ENCODE results near the gene PAQR6. TPM values are rescaled to one million over a fixed set of nuclear protein-coding genes. Genes with fewer than 3 reads are reported as not detected.

Gene PAQR6
- total RNA-seq, 1 experiment from 2014 or later, result 15.8 TPM

GRCh38 chr1:156276966-156277381, 29.1 kb upstream of the PAQR6 start:
- no peak overlapping the region for H3K4me3 Mint-ChIP-seq
- no peak overlapping the region for H3K27ac Mint-ChIP-seq
- H3K9ac ChIP-seq (ENCODE audit: extremely low read depth, insufficient read length, low read length), result no peak overlapping the region

More at GRCh38 chr1:156276966-156277381, 29.1 kb upstream of the PAQR6 start:
- Histone ChIP-seq H2AK5ac (ENCODE audit: insufficient read length, low read length) (no peak overlapping the region), H3T11ph (ENCODE audit: low read length) (no peak overlapping the region), H2BK20ac (ENCODE audit: low read depth, low read length, poor library complexity, severe bottlenecking) (no peak overlapping the region), H2BK12ac (ENCODE audit: insufficient read length, low read depth, low read length) (no peak overlapping the region), H2BK5ac (ENCODE audit: insufficient read length, low read length) (no peak overlapping the region), H3K79me2 (ENCODE audit: insufficient read depth, low read length) (peaks cover 21% of the 10 kb centered on the region), H3K18ac (ENCODE audit: insufficient read length, low read depth, low read length) (no peak overlapping the region), H3K9me3 (ENCODE audit: control insufficient read depth, low read depth, low read length) (no peaks in the 10 kb centered on the region), H3K27me3 (ENCODE audit: insufficient read depth, low read length) (no peaks in the 10 kb centered on the region), H2BK15ac (ENCODE audit: low read depth, low read length) (no peak overlapping the region), H2AFZ (ENCODE audit: low read length) (no peak overlapping the region), H4K5ac (ENCODE audit: insufficient read length, low read depth, low read length) (no peak overlapping the region), H4K20me1 (ENCODE audit: control insufficient read depth, insufficient read depth, insufficient read length) (no peaks in the 10 kb centered on the region), H2BK120ac (ENCODE audit: low read depth, low read length, poor library complexity, severe bottlenecking) (no peak overlapping the region), H3K4me1 (ENCODE audit: insufficient read depth, low read length) (no peaks in the 10 kb centered on the region), H3K23me2 (ENCODE audit: insufficient read length, low read depth, low read length, poor library complexity, severe bottlenecking) (peaks cover 6% of the 10 kb centered on the region), H3K4me2 (ENCODE audit: insufficient read depth, insufficient read length, low read length) (no peak overlapping the region), H3K23ac (ENCODE audit: insufficient read length, low read depth, low read length) (no peak overlapping the region), H4K8ac (replicated peaks; ENCODE audit: insufficient read length, low read depth, low read length) (no peak overlapping the region), H3K56ac (ENCODE audit: insufficient read length, low read depth, low read length) (no peak overlapping the region), H3K14ac (ENCODE audit: insufficient read depth, low read length) (no peak overlapping the region), H3K4ac (ENCODE audit: low read depth, low read length) (no peak overlapping the region), H4K91ac (ENCODE audit: insufficient read length, low read depth, low read length) (no peak overlapping the region), H3K27ac (ENCODE audit: insufficient read length, low read depth, low read length) (no peak overlapping the region), H3K79me1 (ENCODE audit: insufficient read depth, low read depth, low read length, poor library complexity, severe bottlenecking) (peaks cover 5% of the 10 kb centered on the region)
- Mint-ChIP-seq H3K9me3 (no peaks in the 10 kb centered on the region), H3K4me1 (peaks cover 10% of the 10 kb centered on the region in 2 experiments), H3K36me3 (ENCODE audit: insufficient read depth in 1 of 3, low read depth in 3 of 3) (peaks cover 57 to 76% (median 69%) of the 10 kb centered on the region in 3 experiments; a peak in 6 of 7 replicates), H3K27me3 (ENCODE audit: low read depth) (no peaks in the 10 kb centered on the region)
- DNase-seq, result no peak
- no peak for TF ChIP-seq CTCF (conservative IDR thresholded peaks at IDR 0.05)
- no CpG with 5 or more reads among the region's 6 CpGs for WGBS (ENCODE audit: extremely low coverage, insufficient read length, low lambda C conversion rate)
